HG02642 (cell line): ENCODE data around the gene LHFPL2.
"Not testable (repeated sequence)": the region's sequence is repeated elsewhere in the genome, so short reads cannot be mapped to it uniquely, and the experiment has no call there.

Source experiments
- ATAC-seq: cut with Tn5 transposase; IDR thresholded peaks from one replicate; pipeline ENCODE4 v1.9.1; 2021; ENCODE audit warnings: mild to moderate bottlenecking; ENCODE audit not compliant: unreplicated experiment, poor library complexity

Gene LHFPL2

GRCh38 chr5:78667461-78668103, 19.0 kb upstream of the LHFPL2 start:
- no peak for ATAC-seq

GRCh38 chr5:78666975-78667374, 18.4 kb upstream of the LHFPL2 start:
- not testable (repeated sequence) for ATAC-seq

GRCh38 chr5:78666041-78666444, 17.5 kb upstream of the LHFPL2 start:
- ATAC-seq, result no peak

GRCh38 chr5:78665534-78665933, 17.0 kb upstream of the LHFPL2 start:
- ATAC-seq, result no peak

- ATAC-seq, result no peak
Measured at GRCh38 chr5:78662323-78662722, 13.8 kb upstream of the LHFPL2 start.

- ATAC-seq, result peak; percentile 84
Measured at GRCh38 chr5:78661691-78662090, 13.1 kb upstream of the LHFPL2 start.

- no peak for ATAC-seq
Measured at GRCh38 chr5:78661044-78661443, 12.5 kb upstream of the LHFPL2 start.

GRCh38 chr5:78660401-78660800, 11.8 kb upstream of the LHFPL2 start:
- no peak for ATAC-seq

GRCh38 chr5:78659714-78660113, 11.1 kb upstream of the LHFPL2 start:
- no peak for ATAC-seq

GRCh38 chr5:78659114-78659513, 10.5 kb upstream of the LHFPL2 start:
- ATAC-seq, result no peak

GRCh38 chr5:78657201-78657600, 8.6 kb upstream of the LHFPL2 start:
- ATAC-seq, result no peak

GRCh38 chr5:78655746-78656290, 7.2 kb upstream of the LHFPL2 start:
- ATAC-seq, result no peak

- ATAC-seq, result no peak
Measured at GRCh38 chr5:78654386-78654785, 5.8 kb upstream of the LHFPL2 start.

GRCh38 chr5:78653681-78654366, 5.3 kb upstream of the LHFPL2 start:
- ATAC-seq, result no peak

- ATAC-seq, result no peak
Measured at GRCh38 chr5:78653031-78653430, 4.5 kb upstream of the LHFPL2 start.

GRCh38 chr5:78651468-78651867, 2.9 kb upstream of the LHFPL2 start:
- no peak for ATAC-seq

GRCh38 chr5:78650531-78650930, 2.0 kb upstream of the LHFPL2 start:
- ATAC-seq, result no peak

GRCh38 chr5:78649861-78650496, 1.4 kb upstream of the LHFPL2 start:
- no peak for ATAC-seq

GRCh38 chr5:78649211-78649695, 681 bp upstream of the LHFPL2 start:
- ATAC-seq, result no peak

GRCh38 chr5:78647838-78648358, 674 bp downstream of the LHFPL2 start:
- peak; percentile 31 for ATAC-seq

- no peak for ATAC-seq
Measured at GRCh38 chr5:78647351-78647818, 1.2 kb downstream of the LHFPL2 start.
